ENCODE data around the gene TNFRSF18. TPM values are rescaled to one million over a fixed set of nuclear protein-coding genes. Genes with fewer than 3 reads are reported as not detected.

Gene TNFRSF18
- total RNA-seq, 1 experiment from 2014 or later: 0.83 TPM

DNA sequence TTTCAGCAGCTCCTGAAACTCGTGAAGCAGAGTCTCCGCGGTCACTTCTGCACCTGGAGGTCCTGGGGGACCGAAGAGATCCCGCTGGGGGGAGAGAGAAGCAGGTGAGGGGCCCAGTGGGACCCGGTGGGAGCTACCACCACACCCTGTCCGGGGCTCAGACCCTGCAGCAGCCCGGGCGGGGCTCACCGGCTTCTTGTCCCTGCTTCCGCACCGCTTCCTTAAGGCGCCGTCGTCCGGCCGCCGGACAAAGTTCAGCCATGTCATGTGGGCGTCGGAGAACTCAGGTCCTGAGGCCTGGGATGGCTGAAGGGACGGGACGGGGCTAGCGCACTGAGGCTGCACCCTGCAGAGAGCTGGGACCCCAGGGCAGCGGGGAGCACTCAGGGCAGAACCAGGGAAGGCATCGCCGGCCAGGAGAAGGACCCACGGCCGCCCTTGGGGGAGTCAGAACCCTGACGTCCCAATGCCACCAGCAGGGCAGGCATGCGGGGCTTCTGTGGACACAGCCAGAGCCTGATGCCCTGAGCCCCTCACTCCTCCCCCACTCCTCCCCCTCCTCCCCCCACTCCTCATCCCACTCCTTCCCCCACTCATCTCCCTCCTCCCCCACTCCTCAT is 37.9 kb upstream of the TNFRSF18 start (continued):
- TF ChIP-seq, protein P1, sequence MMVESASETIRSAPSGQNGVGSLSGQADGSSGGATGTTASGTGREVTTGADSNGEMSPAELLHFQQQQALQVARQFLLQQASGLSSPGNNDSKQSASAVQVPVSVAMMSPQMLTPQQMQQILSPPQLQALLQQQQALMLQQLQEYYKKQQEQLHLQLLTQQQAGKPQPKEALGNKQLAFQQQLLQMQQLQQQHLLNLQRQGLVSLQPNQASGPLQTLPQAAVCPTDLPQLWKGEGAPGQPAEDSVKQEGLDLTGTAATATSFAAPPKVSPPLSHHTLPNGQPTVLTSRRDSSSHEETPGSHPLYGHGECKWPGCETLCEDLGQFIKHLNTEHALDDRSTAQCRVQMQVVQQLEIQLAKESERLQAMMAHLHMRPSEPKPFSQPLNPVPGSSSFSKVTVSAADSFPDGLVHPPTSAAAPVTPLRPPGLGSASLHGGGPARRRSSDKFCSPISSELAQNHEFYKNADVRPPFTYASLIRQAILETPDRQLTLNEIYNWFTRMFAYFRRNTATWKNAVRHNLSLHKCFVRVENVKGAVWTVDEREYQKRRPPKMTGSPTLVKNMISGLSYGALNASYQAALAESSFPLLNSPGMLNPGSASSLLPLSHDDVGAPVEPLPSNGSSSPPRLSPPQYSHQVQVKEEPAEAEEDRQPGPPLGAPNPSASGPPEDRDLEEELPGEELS (CRISPR knock-in tag; IDR thresholded peaks at IDR 0.05): no peak
- TF ChIP-seq, protein P2, sequence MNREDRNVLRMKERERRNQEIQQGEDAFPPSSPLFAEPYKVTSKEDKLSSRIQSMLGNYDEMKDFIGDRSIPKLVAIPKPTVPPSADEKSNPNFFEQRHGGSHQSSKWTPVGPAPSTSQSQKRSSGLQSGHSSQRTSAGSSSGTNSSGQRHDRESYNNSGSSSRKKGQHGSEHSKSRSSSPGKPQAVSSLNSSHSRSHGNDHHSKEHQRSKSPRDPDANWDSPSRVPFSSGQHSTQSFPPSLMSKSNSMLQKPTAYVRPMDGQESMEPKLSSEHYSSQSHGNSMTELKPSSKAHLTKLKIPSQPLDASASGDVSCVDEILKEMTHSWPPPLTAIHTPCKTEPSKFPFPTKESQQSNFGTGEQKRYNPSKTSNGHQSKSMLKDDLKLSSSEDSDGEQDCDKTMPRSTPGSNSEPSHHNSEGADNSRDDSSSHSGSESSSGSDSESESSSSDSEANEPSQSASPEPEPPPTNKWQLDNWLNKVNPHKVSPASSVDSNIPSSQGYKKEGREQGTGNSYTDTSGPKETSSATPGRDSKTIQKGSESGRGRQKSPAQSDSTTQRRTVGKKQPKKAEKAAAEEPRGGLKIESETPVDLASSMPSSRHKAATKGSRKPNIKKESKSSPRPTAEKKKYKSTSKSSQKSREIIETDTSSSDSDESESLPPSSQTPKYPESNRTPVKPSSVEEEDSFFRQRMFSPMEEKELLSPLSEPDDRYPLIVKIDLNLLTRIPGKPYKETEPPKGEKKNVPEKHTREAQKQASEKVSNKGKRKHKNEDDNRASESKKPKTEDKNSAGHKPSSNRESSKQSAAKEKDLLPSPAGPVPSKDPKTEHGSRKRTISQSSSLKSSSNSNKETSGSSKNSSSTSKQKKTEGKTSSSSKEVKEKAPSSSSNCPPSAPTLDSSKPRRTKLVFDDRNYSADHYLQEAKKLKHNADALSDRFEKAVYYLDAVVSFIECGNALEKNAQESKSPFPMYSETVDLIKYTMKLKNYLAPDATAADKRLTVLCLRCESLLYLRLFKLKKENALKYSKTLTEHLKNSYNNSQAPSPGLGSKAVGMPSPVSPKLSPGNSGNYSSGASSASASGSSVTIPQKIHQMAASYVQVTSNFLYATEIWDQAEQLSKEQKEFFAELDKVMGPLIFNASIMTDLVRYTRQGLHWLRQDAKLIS (CRISPR knock-in tag; IDR thresholded peaks at IDR 0.05; ENCODE audit: borderline replicate concordance): no peak
- TF ChIP-seq TCF7 (CRISPR knock-in tag; IDR thresholded peaks at IDR 0.05; ENCODE audit: low read depth): no peak

DNA sequence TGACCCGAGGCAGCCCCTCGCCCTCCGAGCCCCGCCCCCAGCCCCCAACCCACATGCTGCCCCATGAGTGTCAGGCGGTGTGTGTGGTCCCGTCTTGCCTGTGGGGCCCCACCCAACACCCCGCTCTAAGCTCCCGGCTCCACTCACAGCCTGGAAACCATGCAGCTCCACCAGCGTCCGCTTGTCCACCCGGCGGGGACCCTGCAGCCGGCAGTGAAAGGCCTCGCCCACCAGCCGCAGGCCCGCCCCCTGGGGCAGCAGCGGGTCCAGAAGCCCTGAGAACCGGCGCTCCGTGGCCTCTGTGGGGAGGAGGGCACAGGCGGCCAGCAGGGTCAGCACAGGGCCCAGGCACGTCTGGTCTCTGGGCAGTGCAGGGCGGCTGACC is 37.4 kb upstream of the TNFRSF18 start:
- H3K4me1 Mint-ChIP-seq: no peaks in the 10 kb centered on the region
- CTCF ChIA-PET: interaction anchor here (0.8 kb wide), 1 partner anchor 48 kb away, joined by 3 read pairs; no protein-coding TSS in a partner anchor

More for the DNA sequence above, 37.4 kb upstream of the TNFRSF18 start:
- ATAC-seq (no peak), DNase-seq (ENCODE audit: low spot score) (no peak)
- no peaks in the 10 kb centered on the region for H3K36me3 Mint-ChIP-seq
- no peaks in the 10 kb centered on the region for H3K27me3 Mint-ChIP-seq (ENCODE audit: low read depth)
- POLR2A ChIA-PET: no interaction called here
- H3K4me3 Mint-ChIP-seq: no peak overlapping the region
- H3K9me3 Mint-ChIP-seq: no peaks in the 10 kb centered on the region
- no peak overlapping the region for H3K27ac Mint-ChIP-seq
- TF ChIP-seq, protein P3, sequence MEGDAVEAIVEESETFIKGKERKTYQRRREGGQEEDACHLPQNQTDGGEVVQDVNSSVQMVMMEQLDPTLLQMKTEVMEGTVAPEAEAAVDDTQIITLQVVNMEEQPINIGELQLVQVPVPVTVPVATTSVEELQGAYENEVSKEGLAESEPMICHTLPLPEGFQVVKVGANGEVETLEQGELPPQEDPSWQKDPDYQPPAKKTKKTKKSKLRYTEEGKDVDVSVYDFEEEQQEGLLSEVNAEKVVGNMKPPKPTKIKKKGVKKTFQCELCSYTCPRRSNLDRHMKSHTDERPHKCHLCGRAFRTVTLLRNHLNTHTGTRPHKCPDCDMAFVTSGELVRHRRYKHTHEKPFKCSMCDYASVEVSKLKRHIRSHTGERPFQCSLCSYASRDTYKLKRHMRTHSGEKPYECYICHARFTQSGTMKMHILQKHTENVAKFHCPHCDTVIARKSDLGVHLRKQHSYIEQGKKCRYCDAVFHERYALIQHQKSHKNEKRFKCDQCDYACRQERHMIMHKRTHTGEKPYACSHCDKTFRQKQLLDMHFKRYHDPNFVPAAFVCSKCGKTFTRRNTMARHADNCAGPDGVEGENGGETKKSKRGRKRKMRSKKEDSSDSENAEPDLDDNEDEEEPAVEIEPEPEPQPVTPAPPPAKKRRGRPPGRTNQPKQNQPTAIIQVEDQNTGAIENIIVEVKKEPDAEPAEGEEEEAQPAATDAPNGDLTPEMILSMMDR (IDR thresholded peaks at IDR 0.05): no peak
- TF ChIP-seq, protein P4, sequence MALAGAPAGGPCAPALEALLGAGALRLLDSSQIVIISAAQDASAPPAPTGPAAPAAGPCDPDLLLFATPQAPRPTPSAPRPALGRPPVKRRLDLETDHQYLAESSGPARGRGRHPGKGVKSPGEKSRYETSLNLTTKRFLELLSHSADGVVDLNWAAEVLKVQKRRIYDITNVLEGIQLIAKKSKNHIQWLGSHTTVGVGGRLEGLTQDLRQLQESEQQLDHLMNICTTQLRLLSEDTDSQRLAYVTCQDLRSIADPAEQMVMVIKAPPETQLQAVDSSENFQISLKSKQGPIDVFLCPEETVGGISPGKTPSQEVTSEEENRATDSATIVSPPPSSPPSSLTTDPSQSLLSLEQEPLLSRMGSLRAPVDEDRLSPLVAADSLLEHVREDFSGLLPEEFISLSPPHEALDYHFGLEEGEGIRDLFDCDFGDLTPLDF (CRISPR knock-in tag; IDR thresholded peaks at IDR 0.05): no peak
- TF ChIP-seq, protein P5, sequence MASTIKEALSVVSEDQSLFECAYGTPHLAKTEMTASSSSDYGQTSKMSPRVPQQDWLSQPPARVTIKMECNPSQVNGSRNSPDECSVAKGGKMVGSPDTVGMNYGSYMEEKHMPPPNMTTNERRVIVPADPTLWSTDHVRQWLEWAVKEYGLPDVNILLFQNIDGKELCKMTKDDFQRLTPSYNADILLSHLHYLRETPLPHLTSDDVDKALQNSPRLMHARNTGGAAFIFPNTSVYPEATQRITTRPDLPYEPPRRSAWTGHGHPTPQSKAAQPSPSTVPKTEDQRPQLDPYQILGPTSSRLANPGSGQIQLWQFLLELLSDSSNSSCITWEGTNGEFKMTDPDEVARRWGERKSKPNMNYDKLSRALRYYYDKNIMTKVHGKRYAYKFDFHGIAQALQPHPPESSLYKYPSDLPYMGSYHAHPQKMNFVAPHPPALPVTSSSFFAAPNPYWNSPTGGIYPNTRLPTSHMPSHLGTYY (CRISPR knock-in tag; IDR thresholded peaks at IDR 0.05): no peak
- TF ChIP-seq, protein P6, sequence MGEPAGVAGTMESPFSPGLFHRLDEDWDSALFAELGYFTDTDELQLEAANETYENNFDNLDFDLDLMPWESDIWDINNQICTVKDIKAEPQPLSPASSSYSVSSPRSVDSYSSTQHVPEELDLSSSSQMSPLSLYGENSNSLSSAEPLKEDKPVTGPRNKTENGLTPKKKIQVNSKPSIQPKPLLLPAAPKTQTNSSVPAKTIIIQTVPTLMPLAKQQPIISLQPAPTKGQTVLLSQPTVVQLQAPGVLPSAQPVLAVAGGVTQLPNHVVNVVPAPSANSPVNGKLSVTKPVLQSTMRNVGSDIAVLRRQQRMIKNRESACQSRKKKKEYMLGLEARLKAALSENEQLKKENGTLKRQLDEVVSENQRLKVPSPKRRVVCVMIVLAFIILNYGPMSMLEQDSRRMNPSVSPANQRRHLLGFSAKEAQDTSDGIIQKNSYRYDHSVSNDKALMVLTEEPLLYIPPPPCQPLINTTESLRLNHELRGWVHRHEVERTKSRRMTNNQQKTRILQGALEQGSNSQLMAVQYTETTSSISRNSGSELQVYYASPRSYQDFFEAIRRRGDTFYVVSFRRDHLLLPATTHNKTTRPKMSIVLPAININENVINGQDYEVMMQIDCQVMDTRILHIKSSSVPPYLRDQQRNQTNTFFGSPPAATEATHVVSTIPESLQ (CRISPR knock-in tag; IDR thresholded peaks at IDR 0.05): no peak
- TF ChIP-seq IRF2 (CRISPR knock-in tag; IDR thresholded peaks at IDR 0.05; ENCODE audit: borderline replicate concordance, low read depth) (no peak), MXD4 (CRISPR knock-in tag; IDR thresholded peaks at IDR 0.05; ENCODE audit: borderline replicate concordance) (no peak), ELF4 (CRISPR knock-in tag; IDR thresholded peaks at IDR 0.05; ENCODE audit: low read depth) (no peak), RORB (CRISPR knock-in tag; IDR thresholded peaks at IDR 0.05) (no peak)
- TF ChIP-seq, protein P7, sequence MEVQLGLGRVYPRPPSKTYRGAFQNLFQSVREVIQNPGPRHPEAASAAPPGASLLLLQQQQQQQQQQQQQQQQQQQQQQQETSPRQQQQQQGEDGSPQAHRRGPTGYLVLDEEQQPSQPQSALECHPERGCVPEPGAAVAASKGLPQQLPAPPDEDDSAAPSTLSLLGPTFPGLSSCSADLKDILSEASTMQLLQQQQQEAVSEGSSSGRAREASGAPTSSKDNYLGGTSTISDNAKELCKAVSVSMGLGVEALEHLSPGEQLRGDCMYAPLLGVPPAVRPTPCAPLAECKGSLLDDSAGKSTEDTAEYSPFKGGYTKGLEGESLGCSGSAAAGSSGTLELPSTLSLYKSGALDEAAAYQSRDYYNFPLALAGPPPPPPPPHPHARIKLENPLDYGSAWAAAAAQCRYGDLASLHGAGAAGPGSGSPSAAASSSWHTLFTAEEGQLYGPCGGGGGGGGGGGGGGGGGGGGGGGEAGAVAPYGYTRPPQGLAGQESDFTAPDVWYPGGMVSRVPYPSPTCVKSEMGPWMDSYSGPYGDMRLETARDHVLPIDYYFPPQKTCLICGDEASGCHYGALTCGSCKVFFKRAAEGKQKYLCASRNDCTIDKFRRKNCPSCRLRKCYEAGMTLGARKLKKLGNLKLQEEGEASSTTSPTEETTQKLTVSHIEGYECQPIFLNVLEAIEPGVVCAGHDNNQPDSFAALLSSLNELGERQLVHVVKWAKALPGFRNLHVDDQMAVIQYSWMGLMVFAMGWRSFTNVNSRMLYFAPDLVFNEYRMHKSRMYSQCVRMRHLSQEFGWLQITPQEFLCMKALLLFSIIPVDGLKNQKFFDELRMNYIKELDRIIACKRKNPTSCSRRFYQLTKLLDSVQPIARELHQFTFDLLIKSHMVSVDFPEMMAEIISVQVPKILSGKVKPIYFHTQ (CRISPR knock-in tag; IDR thresholded peaks at IDR 0.05): no peak
